Measurements from ENCODE around the gene H1-8.

H1-8 gene

DNA sequence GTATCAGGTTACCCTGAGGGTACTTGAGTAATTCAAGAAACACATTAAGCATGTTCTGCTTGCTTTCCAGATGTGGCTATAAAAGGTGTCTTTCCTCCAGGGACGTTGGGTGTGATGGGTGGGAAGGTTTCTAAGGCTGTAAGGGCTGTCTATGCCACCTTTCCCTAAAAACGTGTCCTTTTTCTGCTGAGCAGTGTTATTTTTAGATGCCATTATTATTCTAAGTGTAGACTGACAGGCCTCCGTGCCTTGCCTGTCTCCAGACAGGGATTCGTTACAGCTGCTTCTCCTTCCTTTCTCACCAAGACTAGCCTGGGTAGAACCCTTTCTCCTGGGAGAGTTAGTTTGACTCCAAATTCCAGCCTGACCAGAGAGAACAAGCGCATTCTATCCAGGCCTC is 41.3 kb upstream of the H1-8 start:
- no peak overlapping the region for H3K4me3 ChIP-seq (ENCODE audit: control insufficient read depth, low read depth, low read length)
- TF ChIP-seq, protein P1, sequence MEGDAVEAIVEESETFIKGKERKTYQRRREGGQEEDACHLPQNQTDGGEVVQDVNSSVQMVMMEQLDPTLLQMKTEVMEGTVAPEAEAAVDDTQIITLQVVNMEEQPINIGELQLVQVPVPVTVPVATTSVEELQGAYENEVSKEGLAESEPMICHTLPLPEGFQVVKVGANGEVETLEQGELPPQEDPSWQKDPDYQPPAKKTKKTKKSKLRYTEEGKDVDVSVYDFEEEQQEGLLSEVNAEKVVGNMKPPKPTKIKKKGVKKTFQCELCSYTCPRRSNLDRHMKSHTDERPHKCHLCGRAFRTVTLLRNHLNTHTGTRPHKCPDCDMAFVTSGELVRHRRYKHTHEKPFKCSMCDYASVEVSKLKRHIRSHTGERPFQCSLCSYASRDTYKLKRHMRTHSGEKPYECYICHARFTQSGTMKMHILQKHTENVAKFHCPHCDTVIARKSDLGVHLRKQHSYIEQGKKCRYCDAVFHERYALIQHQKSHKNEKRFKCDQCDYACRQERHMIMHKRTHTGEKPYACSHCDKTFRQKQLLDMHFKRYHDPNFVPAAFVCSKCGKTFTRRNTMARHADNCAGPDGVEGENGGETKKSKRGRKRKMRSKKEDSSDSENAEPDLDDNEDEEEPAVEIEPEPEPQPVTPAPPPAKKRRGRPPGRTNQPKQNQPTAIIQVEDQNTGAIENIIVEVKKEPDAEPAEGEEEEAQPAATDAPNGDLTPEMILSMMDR (IDR thresholded peaks at IDR 0.05; ENCODE audit: control insufficient read depth, insufficient read depth, low read depth, low read length, missing control alignments), result no peak
- DNase-seq (ENCODE audit: low read depth), result no peak

DNA sequence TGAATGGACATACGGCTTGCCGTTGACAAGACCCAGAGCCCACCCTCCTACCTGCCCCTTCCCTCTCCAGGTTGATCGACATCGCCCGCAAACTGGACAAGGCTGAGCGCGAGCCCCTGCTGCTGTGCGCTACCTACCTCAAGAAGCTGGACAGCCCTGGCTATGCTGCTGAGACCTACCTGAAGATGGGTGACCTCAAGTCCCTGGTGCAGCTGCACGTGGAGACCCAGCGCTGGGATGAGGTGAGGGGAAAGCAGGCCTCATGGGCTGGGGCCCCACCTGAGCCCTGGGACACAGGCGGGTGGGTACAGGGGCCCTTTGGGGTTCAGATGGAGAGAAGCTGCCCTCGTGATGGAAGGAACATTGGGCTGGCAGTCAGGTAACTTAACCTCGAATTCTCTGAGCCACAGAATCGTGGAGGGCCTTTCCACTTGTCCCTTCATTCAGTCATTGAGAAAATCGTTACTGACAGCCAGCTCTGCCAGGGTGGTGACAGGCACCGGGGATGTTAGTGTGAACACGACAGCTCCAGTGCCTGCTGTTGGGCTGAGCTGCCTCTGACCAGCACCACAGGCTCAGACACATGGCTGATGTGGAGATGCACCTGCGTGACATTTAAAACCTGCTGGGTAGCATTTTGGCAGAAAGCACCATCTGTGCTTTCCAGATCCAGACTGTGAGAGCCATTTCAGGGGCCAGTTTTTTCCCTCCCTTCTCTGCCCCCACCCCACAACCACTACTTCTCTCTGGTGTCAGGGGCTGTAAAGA is 40.1 kb upstream of the H1-8 start:
- no peak overlapping the region for H3K4me3 ChIP-seq (ENCODE audit: control insufficient read depth, low read depth, low read length)
- no peak for DNase-seq (ENCODE audit: low read depth)
- TF ChIP-seq, protein P1 (IDR thresholded peaks at IDR 0.05; ENCODE audit: control insufficient read depth, insufficient read depth, low read depth, low read length, missing control alignments), result no peak

DNA sequence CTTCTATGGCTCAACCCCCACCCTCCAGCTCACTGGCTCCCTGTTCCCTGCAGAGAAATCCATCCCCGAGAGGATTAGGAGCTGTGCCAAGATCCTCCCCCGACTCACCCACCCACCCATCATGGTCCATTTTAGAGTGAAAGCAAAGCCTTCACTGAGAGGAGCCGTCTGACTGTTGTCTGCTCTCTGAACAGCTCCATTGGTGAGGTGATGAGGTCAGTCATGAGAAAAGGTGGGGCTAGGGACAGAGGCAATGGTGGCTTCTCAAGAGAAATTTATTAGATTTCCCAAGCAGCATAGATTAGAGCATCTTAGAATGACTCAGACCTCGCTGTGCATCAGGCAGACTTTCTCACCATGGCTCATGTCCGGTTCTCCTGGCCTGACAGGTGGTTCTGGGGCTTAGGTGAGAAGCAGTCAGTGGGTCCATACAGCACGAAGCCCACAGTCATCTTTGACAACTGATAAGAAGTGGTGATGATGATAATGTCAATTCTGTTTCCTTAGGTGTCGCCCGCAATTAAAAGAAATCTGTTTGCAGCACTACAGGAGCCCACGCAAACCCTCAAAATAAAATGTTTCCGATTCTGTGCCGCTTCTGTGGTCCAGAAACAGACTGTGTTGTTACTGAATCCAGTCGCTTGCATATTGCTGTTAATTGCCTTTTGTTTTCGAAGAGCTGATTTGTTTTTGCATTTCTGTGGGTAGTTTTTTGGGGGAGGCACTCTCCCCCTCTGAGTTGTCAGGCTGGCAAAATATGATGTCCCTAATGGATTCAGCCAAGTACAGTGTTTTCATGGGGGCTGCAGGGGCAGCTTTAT is 39.3 kb upstream of the H1-8 start:
- no peak for DNase-seq (ENCODE audit: low read depth)

DNA sequence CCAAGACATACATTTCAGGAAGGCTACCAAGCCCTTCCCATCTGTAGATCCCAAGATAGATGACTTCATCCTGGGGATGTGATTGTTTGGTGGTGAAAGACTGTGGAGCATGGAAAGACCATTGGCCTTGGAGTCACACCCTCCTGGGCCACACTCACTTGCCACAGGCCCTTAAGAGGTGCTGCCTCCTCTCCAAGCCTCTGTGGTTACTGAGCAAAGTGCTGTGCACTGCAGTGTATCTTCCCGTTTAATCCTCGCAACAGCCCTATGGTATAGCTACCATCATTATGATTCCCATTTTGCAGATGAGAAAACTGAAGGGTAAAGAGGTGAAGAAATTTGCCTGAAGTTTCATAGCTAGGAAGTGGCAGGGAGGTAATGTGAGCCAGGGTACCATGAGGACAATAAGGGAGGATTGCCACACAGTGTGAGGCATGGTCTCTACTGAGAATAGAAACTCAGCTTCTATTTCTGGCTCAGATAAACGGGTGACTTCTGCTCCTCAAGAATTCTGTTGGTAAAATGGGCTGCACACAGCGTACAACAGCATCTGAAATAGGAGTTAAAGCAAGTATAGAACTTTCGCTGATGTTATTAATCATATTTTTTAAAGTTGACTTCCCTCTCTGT is 38.4 kb upstream of the H1-8 start:
- TF ChIP-seq, protein P1 (IDR thresholded peaks at IDR 0.05; ENCODE audit: control insufficient read depth, insufficient read depth, low read depth, low read length, missing control alignments), result no peak
- H3K4me3 ChIP-seq (ENCODE audit: control insufficient read depth, low read depth, low read length), result no peak overlapping the region
- DNase-seq (ENCODE audit: low read depth), result no peak

More for the DNA sequence above, 39.3 kb upstream of the H1-8 start:
- H3K4me3 ChIP-seq (ENCODE audit: control insufficient read depth, low read depth, low read length), result no peak overlapping the region
- TF ChIP-seq, protein P1 (IDR thresholded peaks at IDR 0.05; ENCODE audit: control insufficient read depth, insufficient read depth, low read depth, low read length, missing control alignments), result no peak

DNA sequence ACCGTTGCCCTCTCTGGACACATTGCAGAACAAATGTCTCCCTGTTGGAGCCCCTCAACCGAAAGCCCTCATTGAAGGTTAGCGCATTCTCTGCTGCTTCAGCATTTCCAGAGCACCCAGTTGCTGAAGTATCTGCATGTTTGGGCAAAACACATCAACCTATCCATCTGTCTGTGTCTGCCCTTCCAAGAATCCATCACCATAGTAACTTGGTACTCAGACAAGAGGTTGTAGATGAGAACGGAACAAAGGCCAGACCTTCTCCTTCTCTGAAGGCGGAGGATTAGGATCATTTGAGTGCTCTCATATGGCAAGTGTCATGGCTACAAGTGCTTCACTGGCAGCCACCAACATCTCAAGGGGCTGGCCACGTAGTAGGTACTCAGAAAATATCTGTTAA is 37.6 kb upstream of the H1-8 start:
- DNase-seq (ENCODE audit: low read depth), result no peak

DNA sequence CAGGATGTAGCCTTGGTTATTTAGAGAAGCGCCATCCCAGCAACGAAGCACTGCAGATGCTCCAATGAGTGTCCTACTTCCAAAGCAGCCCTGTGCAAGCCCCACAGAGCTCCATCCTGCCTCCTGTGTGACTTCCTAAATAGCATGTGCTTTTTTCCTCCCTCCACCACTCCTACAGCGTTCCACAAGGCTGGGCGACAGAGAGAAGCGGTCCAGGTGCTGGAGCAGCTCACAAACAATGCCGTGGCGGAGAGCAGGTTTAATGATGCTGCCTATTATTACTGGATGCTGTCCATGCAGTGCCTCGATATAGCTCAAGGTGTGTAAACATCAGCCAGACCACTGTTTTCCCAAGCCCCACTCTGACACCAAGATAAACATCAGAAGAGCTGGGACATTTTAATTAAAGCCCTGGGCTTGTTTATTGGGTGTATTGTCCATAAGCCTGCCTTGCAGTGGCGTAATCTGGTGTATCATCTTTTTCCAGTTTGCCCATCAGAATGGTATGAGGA is 36.7 kb upstream of the H1-8 start:
- TF ChIP-seq, protein P1 (IDR thresholded peaks at IDR 0.05; ENCODE audit: control insufficient read depth, insufficient read depth, low read depth, low read length, missing control alignments), result no peak
- no peak for DNase-seq (ENCODE audit: low read depth)
- H3K4me3 ChIP-seq (ENCODE audit: control insufficient read depth, low read depth, low read length), result no peak overlapping the region

More for the DNA sequence above, 37.6 kb upstream of the H1-8 start:
- TF ChIP-seq, protein P1 (IDR thresholded peaks at IDR 0.05; ENCODE audit: control insufficient read depth, insufficient read depth, low read depth, low read length, missing control alignments), result no peak
- H3K4me3 ChIP-seq (ENCODE audit: control insufficient read depth, low read depth, low read length), result no peak overlapping the region
